Brain microvascular endothelial cell (primary cell): ENCODE results near the gene MASP2.
"Not testable (repeated sequence)": the region's sequence is repeated elsewhere in the genome, so short reads cannot be mapped to it uniquely, and the experiment has no call there.

Experiments used
- DNase-seq: peaks from one replicate; pipeline ENCODE4 v3.0.0-alpha.2; 2020
- H3K27ac ChIP-seq: fragments of 250-450 bp; sonication (Bioruptor Pico); 2 replicates; pipeline ENCODE4 v1.5.1; 2020; ENCODE audit warnings: mild to moderate bottlenecking, moderate library complexity
- H3K27me3 ChIP-seq: fragments of 250-450 bp; sonication (Bioruptor Pico); replicated peaks from 2 replicates; pipeline ENCODE4 v1.5.1; 2020; ENCODE audit warnings: mild to moderate bottlenecking
- H3K36me3 ChIP-seq: fragments of 250-450 bp; sonication (Bioruptor Pico); replicated peaks from 2 replicates; pipeline ENCODE4 v1.5.1; 2020; ENCODE audit warnings: mild to moderate bottlenecking
- H3K4me3 ChIP-seq: 2 replicates; pipeline ENCODE4 v1.5.1; 2011; ENCODE audit warnings: low read depth, mild to moderate bottlenecking, control low read depth, low read length, moderate library complexity
- CTCF ChIP-seq: IDR thresholded peaks from 2 replicates; pipeline ENCODE4 v1.5.1; 2011; ENCODE audit warnings: low read depth, mild to moderate bottlenecking, moderate library complexity, low read length, control low read depth, inconsistent platforms; ENCODE audit errors: missing control alignments
- in situ Hi-C: cut with HindIII; loops from 2 replicates; pipeline ENCODE4 v1.10.0; 2017; ENCODE audit warnings: low sequenced_read_pairs, low pct_ligation_motif_present

Gene MASP2

GRCh38 chr1:11046625-11047365 is at the start of gene MASP2:
Gene MASP2 (minus strand): TSS chr1:11047239. CDS start chr1:11047207, 32 bp downstream.
- Histone ChIP-seq H3K4me3 (no peak within 1 kb of the TSS), H3K27ac (no peak within 1 kb of the TSS), H3K27me3 (no peaks in the 10 kb centered on the region), H3K36me3 (no peaks in the 10 kb centered on the region)
- TF ChIP-seq CTCF = no peak
- DNase-seq = no peak
- in situ Hi-C loops = no loop called here

- H3K27me3 ChIP-seq, H3K27ac ChIP-seq, in situ Hi-C loops, DNase-seq, H3K4me3 ChIP-seq: not testable (repeated sequence)
- peaks cover 74% of the 10 kb centered on the region for H3K36me3 ChIP-seq
These were observed 36.7 kb upstream of the MASP2 start for GRCh38 chr1:11083784-11084183.

GRCh38 chr1:11080931-11081330 is 33.9 kb upstream of the MASP2 start:
- in situ Hi-C loops = no loop called here
- H3K4me3 ChIP-seq = no peak overlapping the region
- H3K36me3 ChIP-seq = peaks cover 73% of the 10 kb centered on the region
- DNase-seq = no peak
- no peak for TF ChIP-seq CTCF
- no peaks in the 10 kb centered on the region for H3K27me3 ChIP-seq
- no peak overlapping the region for H3K27ac ChIP-seq

- no peak for DNase-seq
- in situ Hi-C loops = no loop called here
- no peaks in the 10 kb centered on the region for H3K27me3 ChIP-seq
- TF ChIP-seq CTCF = no peak
- no peak overlapping the region for H3K27ac ChIP-seq
- H3K36me3 ChIP-seq = peaks cover 83% of the 10 kb centered on the region
- no peak overlapping the region for H3K4me3 ChIP-seq
These were observed 31.6 kb upstream of the MASP2 start for GRCh38 chr1:11078631-11079030.

- H3K27ac ChIP-seq, H3K27me3 ChIP-seq, H3K4me3 ChIP-seq, in situ Hi-C loops, DNase-seq: not testable (repeated sequence)
- H3K36me3 ChIP-seq = peaks cover 89% of the 10 kb centered on the region
These were observed 26.4 kb upstream of the MASP2 start for GRCh38 chr1:11073398-11073797.

GRCh38 chr1:11072216-11072917 is 25.3 kb upstream of the MASP2 start:
- in situ Hi-C loops = no loop called here
- Histone ChIP-seq H3K27ac (no peak overlapping the region), H3K4me3 (no peak overlapping the region), H3K27me3 (no peaks in the 10 kb centered on the region), H3K36me3 (peaks cover 91% of the 10 kb centered on the region)
- no peak for TF ChIP-seq CTCF
- no peak for DNase-seq
